HL-60 (cell line): Measurements from ENCODE around the gene KPTN.
A peak's percentile ranks its signal among the peaks of the same experiment; 100 is the strongest.

Experiments
- CTCF ChIP-seq: IDR thresholded peaks from one replicate; pipeline ENCODE4 v1.5.1; 2011; ENCODE audit warnings: low read length, control low read depth, inconsistent platforms; ENCODE audit not compliant: insufficient read depth
- GABPA ChIP-seq: IDR thresholded peaks from 2 replicates; pipeline ENCODE4 v1.6.1; 2012; ENCODE audit warnings: low read depth
- POLR2AphosphoS5 ChIP-seq: IDR thresholded peaks from 2 replicates; pipeline ENCODE4 v1.6.1; 2012; ENCODE audit warnings: low read depth
- REST ChIP-seq: IDR thresholded peaks from 2 replicates; pipeline ENCODE4 v1.6.1; 2012; ENCODE audit warnings: low read depth; ENCODE audit not compliant: insufficient replicate concordance
- SPI1 ChIP-seq: IDR thresholded peaks from 2 replicates; pipeline ENCODE4 v1.6.1; 2012; ENCODE audit warnings: low read depth, mild to moderate bottlenecking, borderline replicate concordance

GRCh38 chr19:47483800-47484690 is at the start of gene KPTN:
- TF ChIP-seq CTCF (peak; percentile 87), POLR2AphosphoS5 (peak; percentile 17; the same call in 1 of the 2 replicates), REST (peak; percentile 32), SPI1 (no peak), GABPA (no peak)
